Measurements from ENCODE around the gene WDR90. TPM values are rescaled to one million over a fixed set of nuclear protein-coding genes. Genes with fewer than 3 reads are reported as not detected.
A peak's percentile ranks its signal among the peaks of the same experiment; 100 is the strongest.

The WDR90 gene
- total and polyA plus RNA-seq, 7 experiments from 2014 or later, result 0.56 to 70.6 (median 12.3) TPM

DNA sequence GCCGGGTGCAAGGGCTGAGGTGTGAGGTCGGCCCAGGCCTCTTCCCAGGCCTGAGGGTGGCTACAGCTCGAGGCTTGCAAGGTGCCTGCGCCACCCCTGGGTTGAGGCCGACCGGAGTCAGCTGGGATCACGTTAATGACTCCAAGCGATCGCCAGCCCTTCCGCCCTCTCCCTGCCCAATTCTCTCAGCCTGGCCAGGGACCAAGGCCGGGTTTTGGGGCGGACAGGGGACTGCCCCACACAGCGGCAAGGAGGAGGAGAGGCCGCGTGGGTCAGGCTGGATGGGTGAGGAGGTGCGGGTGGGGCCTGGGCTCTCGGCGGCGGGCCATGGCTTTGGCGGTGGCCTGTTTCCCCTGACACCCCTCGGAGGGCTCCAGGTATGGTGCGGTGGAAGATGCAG, 44.2 kb downstream of the WDR90 start:
- ChIA-PET CTCF (no interaction called here), POLR2A (interaction anchor here (0.6 to 2.1 kb wide), 4 partner anchors 9 to 24 kb away, joined by 3 to 12 read pairs (median 4); partner anchors contain the start of genes JMJD8, RHBDL1 and STUB1)
- Mint-ChIP-seq H3K4me1 (peaks cover 4 to 51% (median 30%) of the 10 kb centered on the region in 7 donors), H3K36me3 (peaks cover 0 to 4% (median 0%) of the 10 kb centered on the region in 5 donors), H3K27me3 (peaks cover 0 to 19% (median 0%) of the 10 kb centered on the region in 5 donors), H3K4me3 (peak overlapping the region in 7 of 10 donors; percentile 6 to 83 (median 23)), H3K27ac (peak overlapping the region in 1 of 9 donors; percentile 12), H3K9me3 (peaks cover 0 to 2% (median 0%) of the 10 kb centered on the region in 11 donors)
- no peak for ATAC-seq
- no peak for DNase-seq
- no peaks in the 10 kb centered on the region for H3K9me3 ChIP-seq (ENCODE audit: control insufficient read depth in 2 of 3, low read length in 3 of 3)
- no peak overlapping the region for H3K27ac ChIP-seq (ENCODE audit: low read depth, low read length)
- intact Hi-C loops (cut with micrococcal nuclease), result no loop called here
- no peak overlapping the region for H3K4me3 ChIP-seq (ENCODE audit: low read length)
- H3K27me3 ChIP-seq (ENCODE audit: control insufficient read depth in 2 of 2, insufficient read depth in 2 of 2, low read length in 2 of 2), result no peaks in the 10 kb centered on the region
- H3K4me1 ChIP-seq (ENCODE audit: control insufficient read depth in 2 of 2, insufficient read depth in 2 of 2, low read length in 2 of 2), result peaks cover 11 to 30% of the 10 kb centered on the region in 2 donors
- H3K36me3 ChIP-seq (ENCODE audit: control insufficient read depth in 2 of 3, insufficient read depth in 3 of 3, low read length in 3 of 3), result no peaks in the 10 kb centered on the region

DNA sequence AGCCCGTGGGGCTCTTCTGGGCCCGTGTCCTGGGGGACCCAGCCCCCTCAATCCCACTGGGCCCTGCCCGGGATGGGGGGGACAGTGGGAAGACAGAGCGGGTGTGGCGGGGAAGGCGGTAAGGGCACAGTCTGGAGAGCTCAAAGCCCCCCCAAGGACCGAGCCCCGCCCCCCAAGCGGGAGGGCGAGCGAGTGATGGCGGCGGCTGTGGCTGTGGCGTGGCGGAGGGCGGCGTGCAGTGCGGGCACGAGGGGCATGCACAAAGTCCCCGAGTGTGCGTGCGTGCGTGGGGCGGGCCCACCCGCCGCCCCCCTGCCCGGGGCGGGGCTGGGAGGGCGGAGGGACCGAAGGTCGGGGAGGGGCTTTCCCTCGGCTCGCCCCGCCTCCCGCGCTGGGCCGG, 44.6 kb downstream of the WDR90 start:
- ATAC-seq (peak; percentile 44), DNase-seq (no peak)
- ChIA-PET POLR2A (interaction anchor here (0.6 to 2.3 kb wide), 3 partner anchors 9 to 25 kb away, joined by 3 to 15 read pairs (median 12); partner anchors contain the start of genes JMJD8 and STUB1), CTCF (no interaction called here)
- Histone ChIP-seq H3K27ac (ENCODE audit: low read depth, low read length) (no peak overlapping the region), H3K27me3 (ENCODE audit: control insufficient read depth in 2 of 2, insufficient read depth in 2 of 2, low read length in 2 of 2) (no peaks in the 10 kb centered on the region), H3K4me1 (ENCODE audit: control insufficient read depth in 2 of 2, insufficient read depth in 2 of 2, low read length in 2 of 2) (peaks cover 11 to 27% of the 10 kb centered on the region in 2 donors), H3K36me3 (ENCODE audit: control insufficient read depth in 2 of 3, insufficient read depth in 3 of 3, low read length in 3 of 3) (no peaks in the 10 kb centered on the region), H3K4me3 (ENCODE audit: low read length) (no peak overlapping the region), H3K9me3 (ENCODE audit: control insufficient read depth in 2 of 3, low read length in 3 of 3) (no peaks in the 10 kb centered on the region)
- H3K9me3 Mint-ChIP-seq, result peaks cover 0 to 2% (median 0%) of the 10 kb centered on the region in 11 donors
- H3K4me1 Mint-ChIP-seq, result peaks cover 4 to 47% (median 28%) of the 10 kb centered on the region in 7 donors
- peaks cover 0 to 4% (median 0%) of the 10 kb centered on the region in 5 donors for H3K36me3 Mint-ChIP-seq
- H3K4me3 Mint-ChIP-seq, result peak overlapping the region in 6 of 10 donors; percentile 6 to 83 (median 33)
- intact Hi-C loops (cut with micrococcal nuclease), result no loop called here
- peaks cover 0 to 19% (median 0%) of the 10 kb centered on the region in 5 donors for H3K27me3 Mint-ChIP-seq
- H3K27ac Mint-ChIP-seq, result no peak overlapping the region

DNA sequence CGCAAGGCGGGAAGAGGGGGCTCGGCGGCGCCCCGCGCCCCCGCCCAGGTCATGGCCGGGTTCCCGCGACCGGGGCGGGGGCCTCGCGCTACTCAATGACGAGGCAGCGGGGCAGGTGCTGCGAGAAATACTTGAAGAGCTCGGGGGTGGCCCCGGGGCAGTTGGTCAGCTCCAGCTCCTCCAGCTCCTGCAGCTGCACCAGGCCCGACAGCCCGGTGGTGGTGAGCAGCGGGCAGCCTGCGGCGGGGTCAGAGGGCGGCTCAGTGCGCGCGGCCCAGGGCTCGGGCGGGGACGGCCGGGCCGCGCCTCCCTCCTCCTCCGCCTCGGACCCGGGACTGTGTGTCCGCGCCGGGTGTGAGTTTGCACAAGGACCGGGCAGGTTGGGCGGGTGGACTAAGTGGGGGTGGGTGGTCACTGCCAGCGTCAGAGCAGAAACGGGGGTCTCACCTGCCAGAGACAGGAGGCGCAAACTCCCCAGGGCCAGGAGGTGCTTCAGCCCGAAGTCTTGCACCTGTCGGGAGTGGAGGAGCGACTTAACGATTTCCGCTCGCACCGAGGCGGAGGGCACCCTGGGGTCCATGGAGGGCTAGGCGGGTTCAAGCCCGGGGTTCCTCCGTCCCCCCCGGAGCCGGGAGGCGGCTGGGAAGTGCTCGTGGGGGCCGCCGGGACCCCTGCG, 45.2 kb downstream of the WDR90 start:
- H3K36me3 ChIP-seq (ENCODE audit: control insufficient read depth in 2 of 3, insufficient read depth in 3 of 3, low read length in 3 of 3), result no peaks in the 10 kb centered on the region
- peaks cover 16 to 21% of the 10 kb centered on the region in 2 donors for H3K4me1 ChIP-seq (ENCODE audit: control insufficient read depth in 2 of 2, insufficient read depth in 2 of 2, low read length in 2 of 2)
- Mint-ChIP-seq H3K27ac (peak overlapping the region in 1 of 9 donors; percentile 29), H3K36me3 (peaks cover 0 to 4% (median 0%) of the 10 kb centered on the region in 5 donors), H3K4me1 (peaks cover 4 to 43% (median 26%) of the 10 kb centered on the region in 7 donors), H3K9me3 (peaks cover 0 to 2% (median 0%) of the 10 kb centered on the region in 11 donors), H3K4me3 (peak overlapping the region; percentile 69 to 86 (median 80)), H3K27me3 (peaks cover 0 to 19% (median 0%) of the 10 kb centered on the region in 5 donors)
- no peaks in the 10 kb centered on the region for H3K9me3 ChIP-seq (ENCODE audit: control insufficient read depth in 2 of 3, low read length in 3 of 3)
- ChIA-PET POLR2A (interaction anchor here (2.0 to 2.4 kb wide), 8 partner anchors 10 to 94 kb away, joined by 5 to 24 read pairs (median 12); partner anchors contain the start of genes CHTF18, CIAO3, JMJD8 and METTL26), CTCF (no interaction called here)
- peak overlapping the region; percentile 67 for H3K4me3 ChIP-seq (ENCODE audit: low read length)
- no peaks in the 10 kb centered on the region for H3K27me3 ChIP-seq (ENCODE audit: control insufficient read depth in 2 of 2, insufficient read depth in 2 of 2, low read length in 2 of 2)
- ATAC-seq (no peak), DNase-seq (peak in 1 of 9 donors; percentile 44)
- H3K27ac ChIP-seq (ENCODE audit: low read depth, low read length), result peak overlapping the region; percentile 54
- intact Hi-C loops (cut with micrococcal nuclease), result no loop called here

DNA sequence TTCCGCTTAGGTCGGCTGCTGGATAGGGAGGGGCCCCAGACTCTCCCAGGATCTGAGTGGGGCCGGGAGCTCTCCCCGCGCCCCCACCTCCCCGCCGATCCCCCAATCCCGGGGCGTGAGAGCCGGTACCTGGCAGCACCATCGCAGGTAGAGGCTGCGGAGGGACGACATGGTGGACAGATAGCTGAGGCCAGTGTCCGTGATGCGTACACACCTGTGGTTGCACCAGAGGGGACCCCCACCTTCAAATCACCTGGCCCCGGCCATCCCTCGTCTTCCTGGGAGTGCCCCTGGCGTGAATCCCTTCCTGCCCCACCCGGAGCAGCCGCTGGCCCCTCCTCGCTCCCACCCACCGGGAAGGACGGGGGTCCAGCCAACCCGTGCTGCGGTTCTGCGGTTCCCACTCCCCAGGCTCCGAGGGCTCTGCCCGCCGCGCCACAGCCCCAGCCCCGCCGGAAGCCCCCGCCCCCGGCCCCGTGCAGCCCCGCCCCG, 45.7 kb downstream of the WDR90 start:
- DNase-seq, result no peak
- Histone ChIP-seq H3K4me3 (ENCODE audit: low read length) (peak overlapping the region; percentile 67), H3K27me3 (ENCODE audit: control insufficient read depth in 2 of 2, insufficient read depth in 2 of 2, low read length in 2 of 2) (no peaks in the 10 kb centered on the region), H3K27ac (ENCODE audit: low read depth, low read length) (peak overlapping the region; percentile 54), H3K36me3 (ENCODE audit: control insufficient read depth in 2 of 3, insufficient read depth in 3 of 3, low read length in 3 of 3) (no peaks in the 10 kb centered on the region), H3K4me1 (ENCODE audit: control insufficient read depth in 2 of 2, insufficient read depth in 2 of 2, low read length in 2 of 2) (peaks cover 16 to 22% of the 10 kb centered on the region in 2 donors), H3K9me3 (ENCODE audit: control insufficient read depth in 2 of 3, low read length in 3 of 3) (no peaks in the 10 kb centered on the region)
- Mint-ChIP-seq H3K9me3 (peaks cover 0 to 2% (median 0%) of the 10 kb centered on the region in 11 donors), H3K36me3 (peaks cover 0 to 4% (median 0%) of the 10 kb centered on the region in 5 donors), H3K4me1 (peaks cover 4 to 43% (median 24%) of the 10 kb centered on the region in 7 donors), H3K4me3 (peak overlapping the region in 9 of 10 donors; percentile 3 to 86 (median 76)), H3K27ac (peak overlapping the region in 2 of 9 donors; percentile 79 to 81), H3K27me3 (peaks cover 0 to 19% (median 0%) of the 10 kb centered on the region in 5 donors)
- ATAC-seq, result no peak
- intact Hi-C loops (cut with micrococcal nuclease), result loop anchor here (1.0 to 5.0 kb wide), 5 partner anchors 11 to 92 kb away; partner anchors contain the start of genes CHTF18 (in 1 of the 2), JMJD8 (in 1 of the 2), METRN (in 1 of the 2) and RHOT2 (in 1 of the 2)
- POLR2A ChIA-PET, result interaction anchor here (0.6 to 2.4 kb wide), 23 partner anchors 8 to 1270 kb away, joined by 3 to 24 read pairs (median 7); partner anchors contain the start of genes ANTKMT, CCDC78, CHTF18 and CIAO3
- CTCF ChIA-PET, result interaction anchor here (0.9 to 2.0 kb wide), 3 partner anchors 17 to 28 kb away, joined by 3 to 11 read pairs (median 4); no protein-coding TSS in a partner anchor

DNA sequence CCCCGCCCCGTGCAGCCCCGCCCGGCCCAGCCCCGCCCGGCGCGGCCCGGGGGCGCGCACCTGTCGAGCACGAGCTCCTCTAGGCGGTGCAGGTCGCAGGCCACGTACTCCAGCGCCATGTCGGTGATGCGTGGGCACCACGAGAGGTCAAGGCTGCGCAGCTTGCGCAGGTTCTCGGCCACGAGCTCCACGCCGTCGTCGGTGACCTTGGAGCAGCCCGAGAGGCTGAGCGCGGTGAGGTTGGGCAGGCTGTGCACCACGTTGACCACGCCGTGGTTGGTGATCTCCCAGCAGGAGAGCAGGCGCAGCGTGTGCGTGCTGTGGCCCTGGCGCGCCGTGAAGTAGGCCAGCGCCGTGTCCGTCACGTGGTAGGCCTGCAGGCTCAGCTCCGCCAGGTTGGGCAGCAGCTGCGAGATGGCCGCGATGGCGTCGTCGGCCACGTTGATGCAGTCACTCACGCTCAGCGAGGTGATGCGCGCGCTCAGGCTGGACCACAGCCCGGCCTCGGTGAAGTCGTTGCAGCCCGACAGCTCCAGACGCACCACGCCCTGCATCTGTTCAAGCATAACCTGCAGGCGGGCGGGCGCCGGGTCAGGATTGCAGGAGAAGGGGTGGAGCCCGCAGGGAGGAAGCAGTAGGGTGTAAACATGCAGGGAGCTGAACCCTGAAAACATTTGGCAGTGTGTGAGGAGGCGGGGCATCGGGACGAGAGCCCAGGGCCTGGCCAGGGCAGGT, 46.4 kb downstream of the WDR90 start:
- H3K36me3 ChIP-seq (ENCODE audit: control insufficient read depth in 2 of 3, insufficient read depth in 3 of 3, low read length in 3 of 3), result no peaks in the 10 kb centered on the region
- peak overlapping the region; percentile 91 for H3K4me3 ChIP-seq (ENCODE audit: low read length)
- intact Hi-C loops (cut with micrococcal nuclease), result loop anchor here (1.0 to 5.0 kb wide), 5 partner anchors 11 to 92 kb away; partner anchors contain the start of genes CHTF18 (in 1 of the 2), JMJD8 (in 1 of the 2), METRN (in 1 of the 2) and RHOT2 (in 1 of the 2)
- H3K27me3 ChIP-seq (ENCODE audit: control insufficient read depth in 2 of 2, insufficient read depth in 2 of 2, low read length in 2 of 2), result no peaks in the 10 kb centered on the region
- DNase-seq, result peak; percentile 53 to 81 (median 74)
- Mint-ChIP-seq H3K27me3 (peaks cover 0 to 22% (median 0%) of the 10 kb centered on the region in 5 donors), H3K36me3 (peaks cover 0 to 3% (median 0%) of the 10 kb centered on the region in 5 donors), H3K9me3 (peaks cover 0 to 2% (median 0%) of the 10 kb centered on the region in 11 donors), H3K27ac (peak overlapping the region; percentile 20 to 86 (median 79)), H3K4me1 (peaks cover 4 to 40% (median 23%) of the 10 kb centered on the region in 7 donors), H3K4me3 (peak overlapping the region; percentile 76 to 86 (median 84))
- peaks cover 22 to 26% of the 10 kb centered on the region in 2 donors for H3K4me1 ChIP-seq (ENCODE audit: control insufficient read depth in 2 of 2, insufficient read depth in 2 of 2, low read length in 2 of 2)
- ChIA-PET CTCF (interaction anchor here (0.5 to 2.0 kb wide), 4 partner anchors 17 to 268 kb away, joined by 3 to 11 read pairs (median 4); no protein-coding TSS in a partner anchor), POLR2A (interaction anchor here (0.6 to 2.4 kb wide), 32 partner anchors 8 to 1710 kb away, joined by 3 to 24 read pairs (median 5); partner anchors contain the start of genes ANTKMT, CCDC78, CHTF18 and CIAO3)
- H3K27ac ChIP-seq (ENCODE audit: low read depth, low read length), result peak overlapping the region; percentile 54
- peak; percentile 90 for ATAC-seq
- H3K9me3 ChIP-seq (ENCODE audit: control insufficient read depth in 2 of 3, low read length in 3 of 3), result no peaks in the 10 kb centered on the region

All from naive thymus-derived CD4-positive, alpha-beta T cell (primary cell).